NCI-H187 (cell line): ENCODE data around the gene C2CD3.
"Not testable (repeated sequence)": the region's sequence is repeated elsewhere in the genome, so short reads cannot be mapped to it uniquely, and the experiment has no call there.

ENCODE experiments used
- DNase-seq, 2 experiments: peaks; one replicate each; lab custom pipeline; 2025; lab: John Stamatoyannopoulos, UW

The C2CD3 gene

DNA sequence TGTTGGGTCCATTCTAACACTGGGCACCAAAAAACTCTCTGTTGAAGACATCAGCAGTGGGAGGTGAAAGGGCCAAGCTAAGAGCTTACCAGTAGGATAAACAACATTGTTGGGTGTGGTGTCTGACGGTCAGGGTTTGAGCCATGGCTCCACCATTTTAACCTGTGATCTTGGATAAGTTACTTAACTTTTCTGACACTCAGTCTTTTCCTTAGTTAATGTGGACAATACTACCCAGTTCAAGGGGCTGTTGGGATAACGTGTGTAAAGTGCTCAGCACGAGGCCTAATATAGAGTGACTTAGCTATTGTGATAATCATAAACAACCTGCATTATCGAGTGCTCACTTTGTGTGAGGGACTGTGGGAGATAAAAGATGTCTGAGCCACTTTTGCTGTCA, 168.0 kb downstream of the C2CD3 start:
- DNase-seq: no peak

DNA sequence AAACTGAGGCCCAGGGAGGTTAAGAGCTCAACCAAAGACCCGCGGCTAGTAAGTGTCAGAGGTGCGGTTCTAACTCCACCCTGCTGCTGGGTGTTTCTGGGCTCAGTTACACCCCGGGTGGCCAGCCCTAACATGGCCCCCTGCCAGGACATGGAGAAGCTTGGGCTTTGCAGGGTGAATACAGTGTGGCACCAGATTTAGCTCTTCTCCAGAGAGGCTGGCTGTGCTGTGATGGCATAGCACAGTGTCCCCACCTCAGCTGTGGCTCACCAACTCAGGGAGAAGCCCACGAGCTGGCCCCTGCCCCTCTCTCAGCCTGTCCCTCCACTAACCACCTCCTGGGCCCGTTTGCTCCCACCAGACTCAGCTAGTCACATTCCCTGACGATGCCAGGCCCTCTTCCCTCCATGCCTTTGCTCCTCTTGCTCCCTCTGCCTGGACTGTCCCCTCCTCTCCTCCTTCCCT, 168.9 kb downstream of the C2CD3 start:
- DNase-seq: no peak

DNA sequence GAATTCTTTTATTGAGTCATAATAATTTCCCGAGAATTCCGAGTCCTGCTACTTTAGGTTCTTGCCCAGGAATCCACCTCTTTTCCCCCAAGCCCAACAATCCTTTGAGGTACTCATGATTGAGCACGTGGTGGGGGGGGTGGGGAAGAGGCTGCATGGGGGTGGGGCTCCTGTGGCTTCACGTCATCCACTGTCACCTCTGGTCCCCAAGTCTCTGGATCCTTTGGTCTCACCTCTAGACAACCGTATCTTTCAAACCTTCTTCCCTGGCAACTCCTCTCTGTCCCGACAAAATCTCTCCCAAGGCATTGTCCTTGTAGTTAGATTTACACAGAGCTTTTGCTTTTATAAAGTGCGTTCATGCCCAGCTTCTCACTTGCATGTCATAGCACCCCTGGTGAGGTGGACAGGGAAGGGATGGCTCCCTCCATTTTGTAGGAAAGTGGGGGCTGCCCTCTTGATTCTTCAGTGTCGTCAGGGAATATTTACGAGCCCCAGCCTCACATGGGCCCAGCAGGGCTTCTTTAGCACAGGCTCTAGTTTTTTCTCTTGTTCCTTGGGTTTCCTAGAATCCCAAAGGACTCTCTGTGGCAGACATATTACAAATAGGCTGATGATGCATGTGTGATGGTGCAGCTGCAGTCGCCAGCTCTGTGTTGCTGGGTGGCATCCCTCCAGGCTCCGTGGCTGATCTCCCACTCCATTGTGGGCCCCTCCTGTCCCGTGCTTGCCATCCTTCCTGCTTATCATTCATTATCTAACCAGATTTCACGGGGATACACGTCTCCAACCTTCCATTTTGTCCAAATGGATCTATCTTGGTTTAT, 170.3 kb downstream of the C2CD3 start:
- DNase-seq: no peak

DNA sequence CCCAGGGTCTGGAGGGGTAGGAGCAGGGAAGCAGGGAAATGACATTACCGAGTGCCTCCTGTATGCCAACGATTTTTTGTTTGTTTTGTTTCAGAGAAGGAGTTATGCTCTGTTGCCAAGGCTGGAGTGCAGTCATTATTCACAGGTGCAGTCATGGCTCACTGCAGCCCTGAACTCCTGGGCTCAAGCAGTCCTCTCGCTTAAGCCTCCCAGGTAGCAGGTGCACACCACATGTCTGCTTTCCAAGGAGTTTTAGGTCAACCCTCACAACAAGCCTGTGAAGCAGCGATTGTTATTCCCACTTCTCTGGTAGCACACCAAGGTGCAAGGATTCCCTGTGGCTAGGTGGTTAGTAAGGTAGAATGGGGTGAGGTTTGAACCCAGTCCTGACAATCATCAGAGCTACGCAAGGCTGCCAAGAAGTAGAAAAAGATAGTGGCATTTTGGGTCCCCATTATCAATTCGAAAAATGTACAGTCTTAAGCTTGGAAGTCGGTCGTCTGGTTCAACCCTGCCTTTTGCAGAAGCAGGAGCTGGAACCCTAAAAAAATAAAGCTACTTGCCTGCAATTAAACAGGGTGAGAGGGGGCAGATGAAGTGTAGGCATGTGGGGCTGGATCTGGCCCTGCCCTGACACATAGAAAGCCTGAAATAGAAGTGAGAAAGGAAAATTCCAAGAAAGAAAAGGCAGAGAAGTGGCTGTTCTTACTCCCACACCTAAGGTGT, 171.1 kb downstream of the C2CD3 start:
- DNase-seq: peak; percentile 57 to 65

DNA sequence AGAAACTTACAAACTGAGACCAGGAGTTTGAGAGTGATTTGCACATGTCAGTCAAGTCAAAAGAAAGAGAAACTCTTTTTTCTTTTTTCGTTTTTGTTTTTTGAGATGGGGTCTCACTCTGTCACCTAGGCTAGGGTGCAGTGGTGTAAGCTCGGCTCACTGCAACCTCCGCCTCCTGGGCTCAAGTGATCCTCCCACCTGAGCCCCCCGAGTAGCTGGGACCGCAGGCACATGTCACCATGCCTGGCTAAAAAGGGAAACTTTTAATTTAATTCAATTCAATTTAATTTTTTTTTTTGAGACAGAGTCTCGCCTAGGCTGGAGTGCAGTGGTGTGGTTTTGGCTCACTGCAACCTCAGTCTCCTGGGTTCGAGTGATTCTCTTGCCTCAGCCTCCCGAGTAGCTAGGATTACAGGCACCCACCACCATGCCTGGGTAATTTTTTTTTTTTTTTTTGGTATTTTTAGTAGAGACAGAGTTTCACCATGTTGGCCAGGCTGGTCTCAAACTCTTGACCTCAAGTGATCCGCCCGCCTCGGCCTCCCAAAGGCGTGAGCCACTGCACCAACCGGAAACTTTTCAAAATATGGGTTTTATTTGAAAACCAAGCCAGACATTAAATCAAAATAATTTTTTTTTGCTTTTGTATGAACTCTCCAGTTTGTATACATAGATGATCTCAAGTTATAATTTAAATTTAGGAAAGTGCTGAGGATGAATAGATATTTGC, 171.8 kb downstream of the C2CD3 start:
- DNase-seq: no peak

DNA sequence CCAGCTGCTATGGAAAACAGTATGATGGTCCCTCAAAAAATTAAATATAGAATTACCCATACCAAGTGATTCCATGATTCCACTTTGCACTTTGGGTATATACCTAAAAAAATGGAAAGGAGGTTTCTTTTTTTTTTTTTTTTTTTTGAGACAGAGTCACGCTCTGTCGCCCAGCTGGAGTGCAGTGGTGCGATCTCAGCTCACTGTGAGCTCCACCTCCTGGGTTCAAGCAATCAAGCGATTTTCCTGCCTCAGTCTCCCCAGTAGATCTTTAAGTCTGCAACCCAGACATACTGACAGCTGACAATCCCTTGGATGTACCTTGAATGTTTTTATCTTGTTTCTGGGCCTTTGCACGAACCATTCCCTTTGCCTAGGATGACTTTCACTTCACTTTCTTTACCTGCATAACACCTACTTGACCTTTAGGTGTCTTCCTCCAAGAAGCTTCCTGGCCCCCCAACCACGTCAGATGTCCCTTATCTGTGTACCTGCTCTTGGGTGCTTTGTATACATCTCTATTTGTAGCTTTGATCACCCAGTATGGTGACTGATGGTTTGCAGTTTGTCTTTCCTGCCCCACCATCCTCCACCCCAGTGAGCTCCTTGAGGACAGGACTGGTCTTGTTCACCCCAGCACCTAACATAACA, 173.6 kb downstream of the C2CD3 start:
- no peak for DNase-seq

DNA sequence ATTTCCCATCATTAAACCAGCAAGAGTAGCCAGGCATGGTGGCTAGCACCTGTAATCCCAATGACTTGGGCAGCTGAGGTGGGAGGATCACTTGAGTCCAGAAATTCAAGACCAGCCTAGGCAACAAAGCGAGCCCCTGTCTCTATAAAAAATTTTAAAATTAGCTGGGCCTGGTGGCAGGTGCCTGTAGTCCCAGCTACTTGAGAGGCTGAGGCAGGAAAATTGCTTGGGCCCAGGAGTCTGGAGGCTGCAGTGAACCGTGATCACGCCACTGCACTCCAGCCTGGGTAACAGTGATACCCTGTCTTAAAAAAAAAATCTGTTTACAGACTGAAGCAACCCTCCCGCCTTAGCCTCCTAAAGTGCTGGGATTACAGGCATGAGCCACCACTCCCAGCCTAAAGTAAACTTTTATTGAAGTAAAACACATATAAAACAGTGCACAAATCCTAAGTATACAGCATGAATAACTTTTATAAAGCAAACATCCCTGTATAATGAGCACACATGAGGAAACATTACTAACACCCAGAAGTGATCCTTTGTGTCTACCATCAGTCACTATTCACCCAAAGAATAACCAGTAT, 174.5 kb downstream of the C2CD3 start:
- peak in 1 of 2 experiments; percentile 11 for DNase-seq

DNA sequence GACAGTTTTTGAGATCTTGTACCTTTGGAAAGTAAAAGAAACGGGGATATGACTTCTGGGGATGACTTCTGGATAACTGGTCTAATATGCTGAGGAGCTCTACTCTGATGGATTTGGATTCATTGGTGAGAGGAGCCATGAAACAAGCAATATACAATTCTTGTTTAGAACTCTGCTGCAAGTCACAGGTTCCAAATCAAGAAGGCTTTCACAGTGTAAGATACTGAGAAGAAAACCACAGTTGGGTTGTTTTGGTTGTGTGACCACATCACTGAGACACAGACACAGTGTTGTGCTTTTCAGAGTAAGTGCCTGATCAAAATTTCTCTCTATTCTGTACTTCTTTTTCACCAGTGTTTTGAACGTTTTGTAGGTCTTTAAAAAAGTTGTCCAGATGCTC, 175.1 kb downstream of the C2CD3 start:
- DNase-seq: no peak

DNA sequence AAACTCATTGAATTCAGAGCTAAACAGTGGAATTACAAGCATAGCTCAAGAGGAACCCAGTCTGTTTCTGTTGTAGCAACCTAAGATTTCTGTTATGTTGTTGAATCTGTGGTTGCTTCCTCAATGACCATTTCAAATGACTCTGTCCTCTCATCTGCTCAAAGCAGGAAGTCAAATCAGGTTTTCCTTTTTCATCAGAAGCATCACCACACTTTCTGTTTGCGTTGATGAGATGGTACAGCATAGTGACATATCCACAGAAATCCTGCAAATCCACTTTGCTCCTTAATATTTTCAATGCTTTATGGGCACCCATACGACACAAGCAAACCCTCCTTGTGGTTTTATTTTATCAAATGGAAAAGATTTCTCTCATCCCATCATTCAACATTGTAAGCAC, 175.6 kb downstream of the C2CD3 start:
- DNase-seq: no peak

DNA sequence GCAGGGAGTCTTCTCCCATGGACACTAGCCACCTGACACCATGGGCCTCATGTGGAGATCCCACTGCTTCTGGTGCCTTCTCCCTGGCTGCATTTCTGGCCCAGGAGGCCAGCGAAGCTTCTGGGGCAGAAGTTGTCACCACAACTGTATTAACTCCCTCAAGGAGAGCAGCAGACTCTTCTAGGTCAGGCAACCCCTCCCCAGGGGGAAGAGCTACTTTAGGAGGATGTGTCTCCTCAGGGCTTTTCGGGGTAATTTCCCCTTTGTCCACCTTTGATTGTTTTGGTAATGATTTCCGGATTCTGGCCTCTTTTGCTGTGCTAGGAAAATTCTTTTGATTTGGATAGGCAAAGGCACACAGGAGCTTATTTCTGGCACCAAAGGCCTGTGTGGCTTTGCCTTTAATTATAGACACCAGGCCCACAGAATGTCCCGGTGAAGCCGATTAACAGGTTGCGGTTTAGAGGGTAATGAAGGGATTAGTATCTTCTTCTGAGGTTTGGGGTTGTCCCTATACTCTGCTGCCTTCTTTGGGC, 179.3 kb downstream of the C2CD3 start:
- DNase-seq: no peak

DNA sequence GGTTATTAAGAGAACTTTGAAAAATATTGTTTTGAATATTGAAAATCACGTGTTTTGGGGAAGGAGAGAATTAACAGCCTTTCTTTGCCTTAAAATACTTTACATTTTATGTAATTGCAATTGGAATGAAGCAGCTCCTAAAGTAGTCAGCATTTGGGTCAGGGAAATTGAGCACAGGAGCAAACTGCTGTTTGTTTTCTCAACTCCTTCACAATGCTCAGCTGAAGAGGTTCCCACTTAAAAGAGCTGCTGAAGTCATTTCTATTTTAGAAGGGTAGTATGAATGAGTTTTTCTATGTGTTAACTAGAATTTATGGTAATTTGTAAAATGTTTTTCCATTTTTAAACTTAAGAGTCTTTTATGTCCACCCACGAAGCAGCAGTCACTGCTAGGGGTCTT, 180.1 kb downstream of the C2CD3 start:
- DNase-seq: peak in 1 of 2 experiments; percentile 58

DNA sequence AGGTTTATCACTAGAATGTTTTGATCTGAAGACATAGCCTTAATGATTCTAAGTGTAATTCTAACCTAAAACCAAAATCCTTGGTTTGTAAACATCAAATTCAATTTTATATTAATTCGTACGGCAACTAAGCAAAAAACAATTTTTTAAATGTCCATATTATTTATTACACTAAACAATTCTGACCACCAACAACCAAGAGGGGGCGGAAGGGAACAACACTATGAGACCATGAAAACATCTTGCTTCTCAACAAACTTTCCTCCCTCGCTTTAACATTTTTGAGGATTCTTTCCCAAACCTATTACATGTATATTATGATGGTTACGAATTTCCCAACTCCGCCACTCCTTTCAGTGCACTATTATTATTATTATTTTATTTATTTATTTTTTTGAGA, 181.6 kb downstream of the C2CD3 start:
- DNase-seq: no peak

DNA sequence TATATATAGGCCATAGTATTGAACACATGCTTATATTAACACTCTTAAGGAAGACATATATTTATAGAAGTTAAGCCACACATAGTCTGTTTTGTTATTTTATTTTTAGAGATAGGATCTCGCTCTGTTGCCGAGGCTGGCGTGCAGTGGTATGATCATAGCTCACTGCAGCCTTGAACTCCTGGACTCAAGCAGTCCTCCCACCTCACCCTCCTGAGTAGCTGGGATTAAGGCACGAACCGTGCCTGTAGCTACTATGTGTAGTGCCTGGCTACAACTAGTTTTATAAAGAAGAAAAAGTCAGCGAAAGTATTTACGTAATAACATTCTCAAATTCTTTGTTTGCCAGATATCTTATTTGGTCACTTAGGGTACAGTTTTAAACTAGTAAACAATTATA, 182.6 kb downstream of the C2CD3 start:
- DNase-seq: no peak

DNA sequence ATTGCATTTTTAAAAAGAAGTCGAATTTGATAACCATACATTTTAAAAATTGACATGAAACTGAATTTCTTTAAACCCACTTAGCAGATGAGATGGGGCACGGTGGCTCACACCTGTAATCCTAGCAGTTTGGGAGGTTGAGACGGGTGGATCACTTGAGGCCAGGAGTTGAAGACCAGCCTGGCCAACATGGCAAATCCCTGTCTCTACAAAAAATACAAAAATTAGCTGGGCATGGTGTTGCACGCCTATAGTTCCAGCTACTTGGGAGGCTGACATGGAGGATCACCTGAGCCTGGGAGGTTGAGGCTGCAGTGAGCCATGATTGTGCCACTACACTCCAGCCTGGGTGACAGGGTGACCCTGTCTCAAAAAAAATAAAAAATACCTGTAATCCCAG, 185.1 kb downstream of the C2CD3 start:
- not testable (repeated sequence) for DNase-seq

DNA sequence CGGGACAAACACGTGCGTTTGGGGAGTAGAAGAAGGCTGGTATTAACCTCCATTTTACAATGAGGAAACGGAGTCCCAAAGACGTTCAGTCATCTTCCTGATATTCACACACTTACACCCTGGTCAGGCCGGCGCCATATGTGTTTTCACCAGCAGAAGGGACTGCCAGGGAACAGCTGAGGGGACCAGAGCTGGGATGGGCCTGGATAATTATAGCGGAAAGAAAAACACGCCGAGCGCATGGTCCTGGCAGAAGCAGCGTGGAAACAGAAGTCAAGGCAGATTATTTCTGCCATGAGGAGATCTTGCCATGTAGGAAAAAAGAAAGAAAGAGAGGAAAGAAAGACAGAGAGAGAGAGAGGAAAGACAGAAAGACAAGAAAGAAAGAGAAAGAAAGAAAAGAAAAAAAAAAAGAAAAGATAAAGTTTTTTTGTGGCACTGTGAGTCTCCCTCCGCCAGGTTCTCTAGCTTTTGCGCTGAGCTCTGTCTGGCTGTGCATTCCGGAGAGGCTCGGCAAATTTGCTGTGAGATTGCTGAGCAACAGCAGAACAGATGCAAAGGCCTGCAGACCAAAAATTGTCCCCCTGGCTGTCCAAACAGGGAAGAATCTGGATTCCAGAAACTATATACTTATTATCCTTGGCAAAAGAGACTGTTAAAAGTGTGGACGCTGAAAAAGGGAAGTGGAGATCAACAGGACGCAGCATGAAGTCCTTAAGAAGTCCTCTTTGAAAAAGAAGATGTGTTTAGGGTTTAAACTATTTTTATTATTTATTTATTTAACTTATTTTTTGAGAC, 186.9 kb downstream of the C2CD3 start:
- no peak for DNase-seq

DNA sequence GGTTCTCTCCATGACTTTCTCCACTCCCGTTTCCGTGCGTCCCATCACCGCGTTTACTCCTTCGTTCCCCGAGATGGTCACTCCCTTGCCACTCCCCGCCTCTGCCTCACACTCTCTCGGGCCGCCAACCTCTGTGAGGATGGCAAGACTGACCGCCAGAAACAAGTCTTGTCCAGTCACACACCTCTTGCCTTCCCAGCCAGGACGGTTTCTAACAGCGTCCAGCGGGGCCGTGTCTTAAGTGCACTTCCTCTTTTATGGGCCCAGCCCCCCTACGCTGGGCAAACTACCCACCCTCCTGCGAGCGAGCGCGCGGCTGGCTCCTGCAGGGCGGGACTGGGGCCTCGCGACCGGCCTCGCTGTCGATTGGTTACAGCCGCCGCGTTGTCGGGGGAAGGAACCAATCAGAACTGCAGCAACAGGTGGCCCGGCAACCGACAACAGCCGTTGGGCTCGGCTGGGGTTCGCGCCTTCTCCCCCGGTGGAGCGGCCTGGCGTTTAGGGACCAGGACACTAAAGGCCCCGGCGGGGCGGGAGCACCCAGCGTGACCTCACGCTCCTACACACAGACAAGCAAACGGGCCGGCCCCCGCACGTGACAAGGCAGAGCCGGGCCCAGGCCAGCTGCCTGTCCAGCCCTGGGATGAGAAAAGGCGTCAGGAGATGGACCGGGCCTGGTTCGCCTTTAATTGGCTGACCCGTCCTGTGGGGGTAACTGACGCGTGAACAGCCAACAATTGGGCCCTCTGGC, 187.6 kb downstream of the C2CD3 start:
- DNase-seq: peak; percentile 89 to 92

DNA sequence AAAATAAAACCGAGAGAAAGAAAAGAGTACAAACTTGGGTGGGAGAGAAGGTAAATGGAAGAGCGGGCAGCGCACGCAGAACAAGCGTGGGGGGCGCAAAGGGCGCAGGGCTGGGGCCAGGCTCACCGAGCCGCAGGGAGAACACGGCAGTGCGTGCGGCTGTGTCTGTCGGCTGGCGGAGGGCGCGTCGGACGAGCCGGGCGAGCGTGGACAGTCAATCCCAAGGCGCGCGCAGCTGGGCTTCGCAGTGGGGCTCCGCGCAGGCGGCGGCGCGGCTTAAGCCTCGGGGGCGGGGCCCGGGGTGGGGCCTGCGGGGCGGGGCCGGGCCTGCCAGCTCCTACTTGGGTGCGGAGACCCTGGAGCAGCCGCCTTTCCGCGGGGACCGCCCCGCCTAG, 188.2 kb downstream of the C2CD3 start, which contains the start of gene UCP2:
UCP2 (minus strand) TSS at position 249 of the 395 bp plus-strand sequence. CDS start 4,465 bp downstream, outside the sequence.
- peak in 1 of 2 experiments; percentile 79 for DNase-seq

DNA sequence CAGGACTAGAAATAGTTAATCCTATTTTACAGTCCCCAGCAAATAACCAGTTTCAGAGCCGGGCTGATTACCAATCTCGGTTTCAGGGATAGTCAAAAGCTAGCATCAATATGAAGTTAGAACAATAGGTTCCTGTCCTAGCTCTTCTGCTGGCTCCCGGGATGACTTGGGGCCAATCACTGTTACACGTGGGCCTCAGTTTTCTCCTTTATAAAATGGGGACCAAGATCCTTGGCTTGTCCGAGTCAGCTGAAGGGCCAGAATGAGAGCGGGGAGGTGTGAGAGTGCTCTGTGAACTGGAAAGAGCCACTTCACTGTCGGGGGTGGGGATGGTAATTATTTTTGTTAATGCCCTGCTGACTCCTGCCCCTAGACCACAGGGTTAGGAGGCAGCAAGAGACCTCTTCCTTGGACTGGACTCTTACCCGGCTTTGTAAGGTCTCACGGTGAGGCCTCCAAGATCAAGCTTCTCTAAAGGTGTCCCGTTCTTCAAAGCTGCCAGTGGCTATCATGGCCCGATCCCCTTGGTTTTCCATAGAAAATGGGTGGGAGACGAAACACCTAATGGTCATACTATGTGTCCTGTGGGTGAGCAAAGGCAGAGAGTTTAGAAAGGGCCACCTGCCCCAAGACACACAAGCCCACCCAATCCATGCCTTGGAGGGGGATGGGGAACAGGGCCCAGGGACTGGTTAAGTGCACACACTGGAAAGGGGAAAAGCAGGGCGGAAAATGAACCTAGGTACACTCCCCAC, 189.6 kb downstream of the C2CD3 start:
- DNase-seq: no peak
